HepG2 (cell line): ENCODE data around the gene FAH. TPM values are rescaled to one million over a fixed set of nuclear protein-coding genes. Genes with fewer than 3 reads are reported as not detected.

ENCODE experiments used
- BCL6 ChIP-seq: IDR thresholded peaks from 2 replicates; pipeline ENCODE4 v1.6.1; 2016; ENCODE audit warnings: missing genetic modification reagents, missing compliant biosample characterization
- ETV5 ChIP-seq: IDR thresholded peaks from 2 replicates; pipeline ENCODE4 v1.6.1; 2018; ENCODE audit warnings: missing biosample characterization, missing genetic modification reagents, inconsistent platforms, borderline replicate concordance
- GATAD2A ChIP-seq: IDR thresholded peaks from 2 replicates; pipeline ENCODE4 v1.6.1; 2016
- ISL2 ChIP-seq: sonication (generic); formaldehyde crosslinking; IDR thresholded peaks from 2 replicates; pipeline ENCODE4 v1.5.0; 2020; ENCODE audit warnings: missing genetic modification reagents
- JUND ChIP-seq: sonication (generic); formaldehyde crosslinking; IDR thresholded peaks from 2 replicates; pipeline ENCODE4 v1.8.0; 2022; ENCODE audit warnings: mild to moderate bottlenecking, missing genetic modification reagents
- MIER2 ChIP-seq: IDR thresholded peaks from 2 replicates; pipeline ENCODE4 v1.6.1; 2016; ENCODE audit warnings: missing biosample characterization, missing genetic modification reagents
- POLR2A ChIP-seq, 2 experiments: IDR thresholded peaks; 2 replicates each; pipeline ENCODE4 v1.6.1; 2011; ENCODE audit warnings: low read depth in 2 of 2, low read length in 2 of 2, mild to moderate bottlenecking in 1 of 2, moderate library complexity in 1 of 2; ENCODE audit not compliant: insufficient read depth in 1 of 2
- PRMT3 ChIP-seq: sonication (generic); formaldehyde crosslinking; IDR thresholded peaks from 2 replicates; pipeline ENCODE4 v1.8.1; 2022; ENCODE audit warnings: low read depth, mild to moderate bottlenecking, moderate library complexity, missing genetic modification reagents, borderline replicate concordance
- RARA ChIP-seq: IDR thresholded peaks from 2 replicates; pipeline ENCODE4 v1.6.1; 2016; ENCODE audit warnings: missing genetic modification reagents, missing compliant biosample characterization
- TEAD3 ChIP-seq: optimal IDR thresholded peaks from 2 replicates; pipeline ENCODE3; 2016; ENCODE audit warnings: borderline replicate concordance
- TFDP1 ChIP-seq: IDR thresholded peaks from 2 replicates; pipeline ENCODE4 v1.6.1; 2016; ENCODE audit warnings: missing compliant biosample characterization, missing genetic modification reagents, borderline replicate concordance
- TGIF2 ChIP-seq: IDR thresholded peaks from 2 replicates; pipeline ENCODE4 v1.6.1; 2016; ENCODE audit warnings: control low read depth, missing compliant biosample characterization
- XBP1 ChIP-seq: sonication (generic); formaldehyde crosslinking; IDR thresholded peaks from 2 replicates; pipeline ENCODE4 v1.5.0; 2020; ENCODE audit warnings: missing genetic modification reagents
- ZNF234 ChIP-seq: sonication (generic); formaldehyde crosslinking; conservative IDR thresholded peaks from 2 replicates; pipeline ENCODE4 v1.5.1; 2020; ENCODE audit warnings: mild to moderate bottlenecking, missing genetic modification reagents
- ZNF256 ChIP-seq: sonication (generic); formaldehyde crosslinking; conservative IDR thresholded peaks from 2 replicates; pipeline ENCODE4 v1.4.0; 2020; ENCODE audit warnings: missing genetic modification reagents
- ZNF331 ChIP-seq: sonication (generic); formaldehyde crosslinking; IDR thresholded peaks from 2 replicates; pipeline ENCODE4 v1.4.0; 2020; ENCODE audit warnings: missing genetic modification reagents
- ZNF335 ChIP-seq: sonication (generic); formaldehyde crosslinking; IDR thresholded peaks from 2 replicates; pipeline ENCODE4 v1.4.0; 2020; ENCODE audit warnings: missing genetic modification reagents
- ZNF501 ChIP-seq: sonication (generic); formaldehyde crosslinking; IDR thresholded peaks from 2 replicates; pipeline ENCODE4 v1.5.1; 2020; ENCODE audit warnings: mild to moderate bottlenecking, moderate library complexity, missing genetic modification reagents
- ZNF546 ChIP-seq: sonication (generic); formaldehyde crosslinking; conservative IDR thresholded peaks from 2 replicates; pipeline ENCODE4 v1.8.1; 2023; ENCODE audit warnings: mild to moderate bottlenecking, missing genetic modification reagents
- ZNF547 ChIP-seq: sonication (generic); formaldehyde crosslinking; IDR thresholded peaks from 2 replicates; pipeline ENCODE4 v1.5.1; 2020; ENCODE audit warnings: mild to moderate bottlenecking, missing genetic modification reagents
- ZNF646 ChIP-seq: sonication (generic); formaldehyde crosslinking; IDR thresholded peaks from 2 replicates; pipeline ENCODE4 v1.9.0; 2021; ENCODE audit warnings: mild to moderate bottlenecking, missing genetic modification reagents
- polyA plus RNA-seq, 8 experiments: library from polyadenylated mRNA; depleted of rRNA in 3 of 8; stranded (reverse) in 7 of 8; unstranded in 1 of 8; fragments of >200 nt; fragmentation: Illumina TruSeq in 4 of 8; extraction: Trizol in 4 of 8; gene quantifications; 2 replicates each; pipeline versions ENCODE4 v1.2.1 to v1.2.3, GENCODE V29; 2011 to 2016; ENCODE audit warnings: low read depth in 4 of 8, missing spikeins in 1 of 8, mixed read lengths in 1 of 8; ENCODE audit not compliant: insufficient read depth in 1 of 8
- total RNA-seq, 5 experiments: library from RNA; depleted of rRNA; stranded (reverse); fragments of >200 nt; fragmentation: Illumina TruSeq; extraction: Trizol; gene quantifications; 2 replicates each; pipeline ENCODE4 v1.2.3, GENCODE V29; 2016; ENCODE audit warnings: low read depth in 1 of 5
- TF ChIP-seq, protein P1 (sequence below): sonication (generic); formaldehyde crosslinking; IDR thresholded peaks from 2 replicates; pipeline ENCODE4 v1.4.0; 2020; ENCODE audit warnings: mild to moderate bottlenecking, missing genetic modification reagents
- TF ChIP-seq, protein P2 (sequence below): sonication (generic); formaldehyde crosslinking; IDR thresholded peaks from 2 replicates; pipeline ENCODE4 v1.5.0; 2020; ENCODE audit warnings: mild to moderate bottlenecking, missing genetic modification reagents, moderate library complexity

The FAH gene
- total and polyA plus RNA-seq, 2 of the 13 experiments (the other 11 are each of a cell fraction or from before 2014, with no cell fraction given): 36.6 to 75.0 TPM

DNA sequence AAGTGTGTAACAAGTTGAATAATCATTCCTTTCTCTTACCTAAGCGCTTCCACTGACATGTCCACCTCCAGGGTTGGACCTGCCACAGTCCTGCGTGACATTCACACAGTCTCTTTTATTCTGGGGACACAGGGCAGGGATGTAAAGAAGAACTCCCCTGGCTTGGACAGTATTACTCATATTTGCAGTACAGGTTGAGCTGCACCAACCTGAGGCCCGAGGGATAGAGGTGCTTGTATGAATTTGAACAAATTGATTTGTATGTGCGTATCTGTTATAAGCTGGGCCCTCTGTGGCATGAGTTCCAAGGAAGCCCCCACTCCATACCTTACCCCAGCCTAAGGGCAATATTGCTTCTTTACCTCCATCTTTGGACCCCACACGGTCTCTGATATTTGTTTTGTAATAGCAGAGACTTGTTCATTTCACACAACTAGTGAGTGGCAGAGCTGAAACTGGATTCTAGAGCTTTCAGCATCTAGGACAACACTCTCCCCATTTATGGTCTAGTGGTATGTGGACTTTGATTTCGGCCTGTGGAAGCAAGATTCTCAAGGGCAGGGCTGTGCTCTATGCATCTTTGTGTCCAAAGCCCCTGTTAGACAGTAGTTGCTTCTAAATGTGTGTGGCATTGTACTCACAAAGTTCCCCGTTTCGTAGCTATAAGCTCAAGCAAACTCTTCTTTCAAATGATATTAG is 39.2 kb downstream of the FAH start (continued):
- peak; percentile 73 for TF ChIP-seq ZNF646
- TF ChIP-seq GATAD2A (CRISPR knock-in tag): peak; percentile 80
- TF ChIP-seq PRMT3: no peak
- 0 out of 2 replicates have a peak, but pooled peaks have one; percentile 42 for TF ChIP-seq ZNF501 (CRISPR knock-in tag)
- 0 out of 2 replicates have a peak, but pooled peaks have one; percentile 18 for TF ChIP-seq MIER2 (CRISPR knock-in tag)
- no peak for TF ChIP-seq ETV5 (CRISPR knock-in tag)
- TF ChIP-seq POLR2A (IDR thresholded peaks at IDR 0.05; ENCODE audit: insufficient read depth in 1 of 2, low read depth in 2 of 2, low read length in 2 of 2): no peak
- TF ChIP-seq TGIF2 (CRISPR knock-in tag): no peak
- TF ChIP-seq ZNF547: no peak
- TF ChIP-seq, protein P1, sequence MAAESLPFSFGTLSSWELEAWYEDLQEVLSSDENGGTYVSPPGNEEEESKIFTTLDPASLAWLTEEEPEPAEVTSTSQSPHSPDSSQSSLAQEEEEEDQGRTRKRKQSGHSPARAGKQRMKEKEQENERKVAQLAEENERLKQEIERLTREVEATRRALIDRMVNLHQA: no peak
- no peak for TF ChIP-seq ZNF234
- no peak for TF ChIP-seq ZNF546 (CRISPR knock-in tag)
- no peak for TF ChIP-seq XBP1
- no peak for TF ChIP-seq RARA (CRISPR knock-in tag)
- TF ChIP-seq BCL6 (CRISPR knock-in tag): 0 out of 2 replicates have a peak, but pooled peaks have one; percentile 32
- peak; percentile 92 for TF ChIP-seq TEAD3 (CRISPR knock-in tag)
- no peak for TF ChIP-seq ZNF256 (CRISPR knock-in tag)
- TF ChIP-seq ISL2 (CRISPR knock-in tag): 0 out of 2 replicates have a peak, but pooled peaks have one; percentile 14
- no peak for TF ChIP-seq ZNF335 (CRISPR knock-in tag)
- peak; percentile 35; the same call in 1 of the 2 replicates for TF ChIP-seq ZNF331 (CRISPR knock-in tag)
- TF ChIP-seq JUND: no peak
- TF ChIP-seq TFDP1 (CRISPR knock-in tag): no peak
- TF ChIP-seq, protein P2, sequence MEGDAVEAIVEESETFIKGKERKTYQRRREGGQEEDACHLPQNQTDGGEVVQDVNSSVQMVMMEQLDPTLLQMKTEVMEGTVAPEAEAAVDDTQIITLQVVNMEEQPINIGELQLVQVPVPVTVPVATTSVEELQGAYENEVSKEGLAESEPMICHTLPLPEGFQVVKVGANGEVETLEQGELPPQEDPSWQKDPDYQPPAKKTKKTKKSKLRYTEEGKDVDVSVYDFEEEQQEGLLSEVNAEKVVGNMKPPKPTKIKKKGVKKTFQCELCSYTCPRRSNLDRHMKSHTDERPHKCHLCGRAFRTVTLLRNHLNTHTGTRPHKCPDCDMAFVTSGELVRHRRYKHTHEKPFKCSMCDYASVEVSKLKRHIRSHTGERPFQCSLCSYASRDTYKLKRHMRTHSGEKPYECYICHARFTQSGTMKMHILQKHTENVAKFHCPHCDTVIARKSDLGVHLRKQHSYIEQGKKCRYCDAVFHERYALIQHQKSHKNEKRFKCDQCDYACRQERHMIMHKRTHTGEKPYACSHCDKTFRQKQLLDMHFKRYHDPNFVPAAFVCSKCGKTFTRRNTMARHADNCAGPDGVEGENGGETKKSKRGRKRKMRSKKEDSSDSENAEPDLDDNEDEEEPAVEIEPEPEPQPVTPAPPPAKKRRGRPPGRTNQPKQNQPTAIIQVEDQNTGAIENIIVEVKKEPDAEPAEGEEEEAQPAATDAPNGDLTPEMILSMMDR (CRISPR knock-in tag): no peak
